T-helper 1 cell treated with Interleukin-12 subunit alpha and Interleukin-12 subunit beta and Interleukin-4 antibody, amounts not matched to agents 30 μg/mL and 1 μg/mL, for 36 hours (primary cell): ENCODE measurements around the gene ZNF276.

ENCODE experiments used
- H3K27ac Mint-ChIP-seq: one replicate; pipeline ENCODE4 v1.8.0; 2021; ENCODE audit warnings: mild to moderate bottlenecking, mixed read lengths
- H3K27me3 Mint-ChIP-seq: one replicate; pipeline ENCODE4 v1.8.0; 2021; ENCODE audit warnings: low read depth, mixed read lengths
- H3K36me3 Mint-ChIP-seq: one replicate; pipeline ENCODE4 v1.8.0; 2021; ENCODE audit warnings: low read depth, mixed read lengths
- H3K4me1 Mint-ChIP-seq: one replicate; pipeline ENCODE4 v1.8.0; 2021; ENCODE audit warnings: low read depth, mixed read lengths
- H3K4me3 Mint-ChIP-seq: one replicate; pipeline ENCODE4 v1.8.0; 2021; ENCODE audit warnings: mild to moderate bottlenecking, moderate library complexity, mixed read lengths
- H3K9me3 Mint-ChIP-seq: one replicate; pipeline ENCODE4 v1.8.0; 2021; ENCODE audit warnings: mixed read lengths

ZNF276 gene

GRCh38 chr16:89716916-89717687 lies 4.2 kb upstream of the ZNF276 start:
- H3K27ac Mint-ChIP-seq: no peak overlapping the region
- H3K27me3 Mint-ChIP-seq: no peaks in the 10 kb centered on the region
- H3K4me1 Mint-ChIP-seq: peaks cover 14% of the 10 kb centered on the region

GRCh38 chr16:89717688-89718505 lies 3.4 kb upstream of the ZNF276 start:
- no peaks in the 10 kb centered on the region for H3K9me3 Mint-ChIP-seq
- H3K36me3 Mint-ChIP-seq: peaks cover 7% of the 10 kb centered on the region
- no peaks in the 10 kb centered on the region for H3K27me3 Mint-ChIP-seq
- H3K4me3 Mint-ChIP-seq: no peak overlapping the region
- H3K4me1 Mint-ChIP-seq: peaks cover 17% of the 10 kb centered on the region
- no peak overlapping the region for H3K27ac Mint-ChIP-seq

More at GRCh38 chr16:89716916-89717687, 4.2 kb upstream of the ZNF276 start:
- H3K9me3 Mint-ChIP-seq: no peaks in the 10 kb centered on the region
- H3K4me3 Mint-ChIP-seq: no peak overlapping the region
- peaks cover 1% of the 10 kb centered on the region for H3K36me3 Mint-ChIP-seq

- Mint-ChIP-seq H3K27ac (peak overlapping the region; percentile 62), H3K4me3 (peak overlapping the region; percentile 78), H3K4me1 (peaks cover 27% of the 10 kb centered on the region), H3K36me3 (peaks cover 14% of the 10 kb centered on the region), H3K9me3 (no peaks in the 10 kb centered on the region), H3K27me3 (no peaks in the 10 kb centered on the region)
Observed at GRCh38 chr16:89720551-89720812, 855 bp upstream of the ZNF276 start.

GRCh38 chr16:89721546-89722391 lies 432 bp downstream of the ZNF276 start:
- Mint-ChIP-seq H3K4me3 (peak overlapping the region; percentile 97), H3K9me3 (no peaks in the 10 kb centered on the region), H3K27me3 (no peaks in the 10 kb centered on the region), H3K4me1 (peaks cover 27% of the 10 kb centered on the region), H3K27ac (peak overlapping the region; percentile 98), H3K36me3 (peaks cover 14% of the 10 kb centered on the region)

GRCh38 chr16:89722392-89723278 lies 1.3 kb downstream of the ZNF276 start:
- Mint-ChIP-seq H3K27me3 (no peaks in the 10 kb centered on the region), H3K4me3 (peak overlapping the region; percentile 97), H3K27ac (peak overlapping the region; percentile 98), H3K36me3 (peaks cover 19% of the 10 kb centered on the region), H3K4me1 (peaks cover 31% of the 10 kb centered on the region), H3K9me3 (no peaks in the 10 kb centered on the region)

- no peaks in the 10 kb centered on the region for H3K27me3 Mint-ChIP-seq
- H3K4me3 Mint-ChIP-seq: peak overlapping the region; percentile 97
- H3K36me3 Mint-ChIP-seq: peaks cover 18% of the 10 kb centered on the region
- H3K27ac Mint-ChIP-seq: peak overlapping the region; percentile 98
- H3K9me3 Mint-ChIP-seq: no peaks in the 10 kb centered on the region
- H3K4me1 Mint-ChIP-seq: peaks cover 29% of the 10 kb centered on the region
Observed at GRCh38 chr16:89723279-89724250, 2.2 kb downstream of the ZNF276 start.

- peaks cover 34% of the 10 kb centered on the region for H3K36me3 Mint-ChIP-seq
- H3K4me1 Mint-ChIP-seq: peaks cover 24% of the 10 kb centered on the region
- H3K27me3 Mint-ChIP-seq: no peaks in the 10 kb centered on the region
- no peak overlapping the region for H3K27ac Mint-ChIP-seq
- H3K9me3 Mint-ChIP-seq: no peaks in the 10 kb centered on the region
- H3K4me3 Mint-ChIP-seq: peak overlapping the region; percentile 25
Observed at GRCh38 chr16:89727406-89728120, 6.2 kb downstream of the ZNF276 start.

GRCh38 chr16:89729293-89729692 lies 8.0 kb downstream of the ZNF276 start:
- Mint-ChIP-seq H3K4me1 (peaks cover 13% of the 10 kb centered on the region), H3K9me3 (no peaks in the 10 kb centered on the region), H3K36me3 (peaks cover 36% of the 10 kb centered on the region), H3K27me3 (no peaks in the 10 kb centered on the region), H3K4me3 (no peak overlapping the region), H3K27ac (no peak overlapping the region)

GRCh38 chr16:89729863-89730593 lies 8.7 kb downstream of the ZNF276 start:
- H3K9me3 Mint-ChIP-seq: no peaks in the 10 kb centered on the region
- no peak overlapping the region for H3K4me3 Mint-ChIP-seq
- H3K27me3 Mint-ChIP-seq: no peaks in the 10 kb centered on the region
- peaks cover 43% of the 10 kb centered on the region for H3K36me3 Mint-ChIP-seq
- peaks cover 14% of the 10 kb centered on the region for H3K4me1 Mint-ChIP-seq
- no peak overlapping the region for H3K27ac Mint-ChIP-seq

- Mint-ChIP-seq H3K9me3 (no peaks in the 10 kb centered on the region), H3K4me3 (no peak overlapping the region), H3K27me3 (no peaks in the 10 kb centered on the region), H3K36me3 (peaks cover 50% of the 10 kb centered on the region), H3K27ac (no peak overlapping the region), H3K4me1 (peaks cover 14% of the 10 kb centered on the region)
Observed at GRCh38 chr16:89730610-89731234, 9.4 kb downstream of the ZNF276 start.

GRCh38 chr16:89732142-89732917 lies 11.0 kb downstream of the ZNF276 start:
- Mint-ChIP-seq H3K4me1 (peaks cover 16% of the 10 kb centered on the region), H3K9me3 (no peaks in the 10 kb centered on the region), H3K27ac (peak overlapping the region; percentile 49), H3K4me3 (no peak overlapping the region), H3K36me3 (peaks cover 55% of the 10 kb centered on the region), H3K27me3 (no peaks in the 10 kb centered on the region)
